ENCODE measurements around the gene NISCH. TPM values are rescaled to one million over a fixed set of nuclear protein-coding genes. Genes with fewer than 3 reads are reported as not detected.

The NISCH gene
- total and polyA plus RNA-seq, 2 donors (not counting 1 experiment from before 2014, with no cell fraction given) = 130 to 169 TPM

DNA sequence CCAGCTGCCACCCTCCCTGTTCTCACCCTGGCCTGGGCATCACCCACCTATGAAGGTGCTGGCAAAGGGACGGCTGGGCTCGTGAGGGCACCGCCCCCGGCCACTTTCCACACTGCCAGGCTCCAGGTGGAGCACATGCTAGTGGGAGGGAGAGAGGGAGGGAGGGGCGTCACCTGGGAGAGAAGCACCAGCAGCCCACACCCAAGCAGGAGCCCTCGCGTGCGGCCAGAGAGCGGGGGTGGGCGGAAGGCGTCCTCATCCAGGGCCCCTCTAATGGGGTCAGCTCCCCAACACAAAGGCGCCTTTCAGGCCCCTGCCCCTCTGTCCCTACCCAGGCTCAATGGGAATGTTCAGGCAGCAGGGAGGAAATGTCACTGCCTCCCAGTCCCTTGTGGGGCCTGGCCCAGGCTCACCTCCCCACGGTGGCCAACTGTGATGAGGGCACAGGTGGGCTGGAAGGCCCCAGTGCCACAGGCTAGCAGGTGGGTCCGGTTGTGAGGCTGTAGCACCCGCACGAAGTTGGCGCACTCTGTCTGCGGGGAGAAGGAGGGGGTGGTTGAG lies 13.6 kb upstream of the NISCH start:
- intact Hi-C loops (cut with micrococcal nuclease) = no loop called here
- H3K27me3 Mint-ChIP-seq = no peaks in the 10 kb centered on the region
- CTCF ChIA-PET = interaction anchor here (1.0 kb wide), 1 partner anchor 13 kb away, joined by 5 read pairs; no protein-coding TSS in a partner anchor

DNA sequence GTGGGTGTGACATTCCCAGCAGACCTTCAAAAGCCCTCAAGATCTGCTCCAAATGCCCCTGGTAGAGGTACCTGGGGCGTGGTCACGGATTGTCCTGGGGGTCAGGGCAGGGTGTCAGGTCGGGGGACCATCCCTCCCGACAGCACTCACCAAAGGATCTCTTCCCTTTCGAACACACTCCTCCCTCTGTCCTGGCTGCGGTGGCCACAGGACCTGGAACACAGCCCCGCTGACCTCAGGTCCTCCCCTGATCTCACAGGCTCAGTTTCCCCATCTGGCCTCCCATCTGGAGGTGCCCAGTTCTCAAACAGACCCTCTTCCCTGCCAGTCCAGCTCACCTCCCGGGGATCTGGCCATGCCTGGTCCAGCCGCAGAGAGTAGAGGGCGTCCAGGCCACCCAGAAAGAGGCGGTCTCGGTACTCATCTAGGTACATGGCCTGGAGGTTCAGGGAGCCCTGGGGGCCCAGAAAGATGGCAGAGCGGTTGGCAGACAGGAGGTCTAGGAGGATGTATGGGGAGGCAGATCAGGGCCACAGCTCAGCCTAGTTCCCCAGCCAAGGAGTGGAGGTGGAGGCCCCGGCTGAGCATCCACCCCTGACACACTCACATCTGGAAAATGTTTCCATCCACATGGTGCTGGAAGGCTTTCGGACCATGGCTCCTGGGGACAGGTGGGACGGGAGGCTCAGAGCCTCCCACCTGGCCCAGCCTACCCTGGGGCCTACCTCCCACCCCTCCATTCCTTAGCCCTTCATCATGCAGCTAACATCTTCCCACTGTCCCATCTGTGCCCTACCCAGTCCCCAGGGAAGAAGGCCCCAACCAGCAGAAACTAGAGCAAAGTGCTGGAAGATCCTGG lies 12.8 kb upstream of the NISCH start:
- H2AFZ ChIP-seq (ENCODE audit: insufficient read depth, low read depth, low read length, poor library complexity, severe bottlenecking) = no peak overlapping the region
- H3K9me3 ChIP-seq (ENCODE audit: control extremely low read depth in 1 of 3, control insufficient read depth in 2 of 3, insufficient read depth in 1 of 3, low read length in 2 of 3) = no peaks in the 10 kb centered on the region
- no peak for ATAC-seq (ENCODE audit: low read depth)
- no peak overlapping the region for H3K9ac ChIP-seq (ENCODE audit: low read length)
- TF ChIP-seq, protein P1, sequence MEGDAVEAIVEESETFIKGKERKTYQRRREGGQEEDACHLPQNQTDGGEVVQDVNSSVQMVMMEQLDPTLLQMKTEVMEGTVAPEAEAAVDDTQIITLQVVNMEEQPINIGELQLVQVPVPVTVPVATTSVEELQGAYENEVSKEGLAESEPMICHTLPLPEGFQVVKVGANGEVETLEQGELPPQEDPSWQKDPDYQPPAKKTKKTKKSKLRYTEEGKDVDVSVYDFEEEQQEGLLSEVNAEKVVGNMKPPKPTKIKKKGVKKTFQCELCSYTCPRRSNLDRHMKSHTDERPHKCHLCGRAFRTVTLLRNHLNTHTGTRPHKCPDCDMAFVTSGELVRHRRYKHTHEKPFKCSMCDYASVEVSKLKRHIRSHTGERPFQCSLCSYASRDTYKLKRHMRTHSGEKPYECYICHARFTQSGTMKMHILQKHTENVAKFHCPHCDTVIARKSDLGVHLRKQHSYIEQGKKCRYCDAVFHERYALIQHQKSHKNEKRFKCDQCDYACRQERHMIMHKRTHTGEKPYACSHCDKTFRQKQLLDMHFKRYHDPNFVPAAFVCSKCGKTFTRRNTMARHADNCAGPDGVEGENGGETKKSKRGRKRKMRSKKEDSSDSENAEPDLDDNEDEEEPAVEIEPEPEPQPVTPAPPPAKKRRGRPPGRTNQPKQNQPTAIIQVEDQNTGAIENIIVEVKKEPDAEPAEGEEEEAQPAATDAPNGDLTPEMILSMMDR (IDR thresholded peaks at IDR 0.05) = no peak
- TF ChIP-seq EZH2 (IDR thresholded peaks at IDR 0.05; ENCODE audit: borderline replicate concordance, insufficient read depth, low read depth, low read length, poor library complexity, severe bottlenecking) = no peak
- no peaks in the 10 kb centered on the region for H3K27me3 ChIP-seq (replicated peaks in 1 of 4; ENCODE audit: control extremely low read depth in 1 of 4, control insufficient read depth in 3 of 4, insufficient read depth in 4 of 4, low read length in 3 of 4)
- H3K4me3 ChIP-seq (ENCODE audit: control extremely low read depth in 1 of 5, extremely low read depth in 1 of 5, insufficient read depth in 1 of 5, low read depth in 2 of 5, low read length in 4 of 5) = no peak overlapping the region
- no peak overlapping the region for H3K4me2 ChIP-seq (replicated peaks; ENCODE audit: low read depth, low read length, poor library complexity, severe bottlenecking)
- intact Hi-C loops (cut with micrococcal nuclease) = no loop called here
- CTCF ChIA-PET = no interaction called here
- POLR2A ChIA-PET = no interaction called here
- Mint-ChIP-seq H3K27me3 (no peaks in the 10 kb centered on the region), H3K4me3 (no peak overlapping the region), H3K9me3 (ENCODE audit: insufficient read depth) (no peaks in the 10 kb centered on the region), H3K27ac (peak overlapping the region; percentile 46), H3K4me1 (peaks cover 6% of the 10 kb centered on the region)
- H3K4me1 ChIP-seq (ENCODE audit: control insufficient read depth in 2 of 2, insufficient read depth in 2 of 2, low read length in 2 of 2) = peaks cover 0 to 13% of the 10 kb centered on the region in 2 donors
- no peaks in the 10 kb centered on the region for H3K79me2 ChIP-seq (ENCODE audit: control insufficient read depth, insufficient read depth, low read length)
- DNase-seq = no peak
- no peaks in the 10 kb centered on the region for H3K36me3 ChIP-seq (replicated peaks in 1 of 2; ENCODE audit: control extremely low read depth in 1 of 2, control insufficient read depth in 1 of 2, extremely low read depth in 1 of 2, insufficient read depth in 2 of 2, low read length in 1 of 2)
- WGBS (ENCODE audit: insufficient coverage) = 93% methylated on average over 14 of the region's 16 CpGs
- H4K20me1 ChIP-seq (ENCODE audit: control insufficient read depth, insufficient read depth, low read length, poor library complexity, severe bottlenecking) = no peaks in the 10 kb centered on the region
- no peak overlapping the region for H3K27ac ChIP-seq (ENCODE audit: low read length in 2 of 2)

More for the DNA sequence above, 13.6 kb upstream of the NISCH start:
- Mint-ChIP-seq H3K4me1 (peaks cover 3% of the 10 kb centered on the region), H3K9me3 (ENCODE audit: insufficient read depth) (no peaks in the 10 kb centered on the region), H3K4me3 (no peak overlapping the region), H3K27ac (no peak overlapping the region)
- Histone ChIP-seq H3K4me1 (ENCODE audit: control insufficient read depth in 2 of 2, insufficient read depth in 2 of 2, low read length in 2 of 2) (peaks cover 0 to 10% of the 10 kb centered on the region in 2 donors), H3K4me2 (replicated peaks; ENCODE audit: low read depth, low read length, poor library complexity, severe bottlenecking) (no peak overlapping the region), H3K79me2 (ENCODE audit: control insufficient read depth, insufficient read depth, low read length) (no peaks in the 10 kb centered on the region), H4K20me1 (ENCODE audit: control insufficient read depth, insufficient read depth, low read length, poor library complexity, severe bottlenecking) (no peaks in the 10 kb centered on the region), H3K9ac (ENCODE audit: low read length) (no peak overlapping the region), H3K36me3 (replicated peaks in 1 of 2; ENCODE audit: control extremely low read depth in 1 of 2, control insufficient read depth in 1 of 2, extremely low read depth in 1 of 2, insufficient read depth in 2 of 2, low read length in 1 of 2) (no peaks in the 10 kb centered on the region), H3K27me3 (replicated peaks in 1 of 4; ENCODE audit: control extremely low read depth in 1 of 4, control insufficient read depth in 3 of 4, insufficient read depth in 4 of 4, low read length in 3 of 4) (no peaks in the 10 kb centered on the region), H3K27ac (ENCODE audit: low read length in 2 of 2) (no peak overlapping the region), H2AFZ (ENCODE audit: insufficient read depth, low read depth, low read length, poor library complexity, severe bottlenecking) (no peak overlapping the region), H3K4me3 (ENCODE audit: control extremely low read depth in 1 of 5, extremely low read depth in 1 of 5, insufficient read depth in 1 of 5, low read depth in 2 of 5, low read length in 4 of 5) (no peak overlapping the region), H3K9me3 (ENCODE audit: control extremely low read depth in 1 of 3, control insufficient read depth in 2 of 3, insufficient read depth in 1 of 3, low read length in 2 of 3) (no peaks in the 10 kb centered on the region)
- POLR2A ChIA-PET = no interaction called here
- no peak for ATAC-seq (ENCODE audit: low read depth)
- WGBS (ENCODE audit: insufficient coverage) = 92% methylated on average over 9 of the region's 18 CpGs
- TF ChIP-seq, protein P1 (IDR thresholded peaks at IDR 0.05) = no peak
- no peak for DNase-seq
